ENCODE measurements around the gene CSTB.

Gene CSTB

DNA sequence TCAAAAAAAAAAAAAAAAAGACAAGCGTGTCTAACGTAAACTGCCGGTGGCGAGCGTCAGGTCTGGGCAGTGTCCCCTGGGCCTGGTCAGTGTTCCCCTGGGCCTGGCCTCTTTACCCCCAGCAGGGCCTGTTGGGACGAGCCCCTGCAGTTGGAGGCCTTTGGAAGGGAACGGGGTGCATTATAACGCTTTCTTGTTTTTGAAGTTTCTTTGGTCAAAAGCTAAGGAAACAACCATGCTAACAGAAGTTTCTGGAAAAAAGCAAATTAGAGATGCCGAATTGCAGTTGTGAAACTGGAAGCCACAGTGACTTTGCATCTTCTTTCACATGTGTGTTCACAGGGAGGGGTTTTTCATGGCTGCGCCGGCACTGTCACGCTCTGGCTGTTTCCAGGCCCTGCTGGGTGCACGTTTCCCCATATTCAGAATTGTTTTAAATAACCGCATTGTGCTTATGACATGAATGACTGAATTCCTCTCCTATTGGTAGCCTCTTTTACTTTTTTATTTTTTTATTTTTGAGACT lies 29.2 kb upstream of the CSTB start:
- TF ChIP-seq, protein P1, sequence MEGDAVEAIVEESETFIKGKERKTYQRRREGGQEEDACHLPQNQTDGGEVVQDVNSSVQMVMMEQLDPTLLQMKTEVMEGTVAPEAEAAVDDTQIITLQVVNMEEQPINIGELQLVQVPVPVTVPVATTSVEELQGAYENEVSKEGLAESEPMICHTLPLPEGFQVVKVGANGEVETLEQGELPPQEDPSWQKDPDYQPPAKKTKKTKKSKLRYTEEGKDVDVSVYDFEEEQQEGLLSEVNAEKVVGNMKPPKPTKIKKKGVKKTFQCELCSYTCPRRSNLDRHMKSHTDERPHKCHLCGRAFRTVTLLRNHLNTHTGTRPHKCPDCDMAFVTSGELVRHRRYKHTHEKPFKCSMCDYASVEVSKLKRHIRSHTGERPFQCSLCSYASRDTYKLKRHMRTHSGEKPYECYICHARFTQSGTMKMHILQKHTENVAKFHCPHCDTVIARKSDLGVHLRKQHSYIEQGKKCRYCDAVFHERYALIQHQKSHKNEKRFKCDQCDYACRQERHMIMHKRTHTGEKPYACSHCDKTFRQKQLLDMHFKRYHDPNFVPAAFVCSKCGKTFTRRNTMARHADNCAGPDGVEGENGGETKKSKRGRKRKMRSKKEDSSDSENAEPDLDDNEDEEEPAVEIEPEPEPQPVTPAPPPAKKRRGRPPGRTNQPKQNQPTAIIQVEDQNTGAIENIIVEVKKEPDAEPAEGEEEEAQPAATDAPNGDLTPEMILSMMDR (IDR thresholded peaks at IDR 0.05; ENCODE audit: insufficient read depth, low read depth, low read length, missing control alignments): no peak
- no peak overlapping the region for H3K4me3 ChIP-seq (ENCODE audit: low read length)
- DNase-seq (ENCODE audit: low read depth): no peak

DNA sequence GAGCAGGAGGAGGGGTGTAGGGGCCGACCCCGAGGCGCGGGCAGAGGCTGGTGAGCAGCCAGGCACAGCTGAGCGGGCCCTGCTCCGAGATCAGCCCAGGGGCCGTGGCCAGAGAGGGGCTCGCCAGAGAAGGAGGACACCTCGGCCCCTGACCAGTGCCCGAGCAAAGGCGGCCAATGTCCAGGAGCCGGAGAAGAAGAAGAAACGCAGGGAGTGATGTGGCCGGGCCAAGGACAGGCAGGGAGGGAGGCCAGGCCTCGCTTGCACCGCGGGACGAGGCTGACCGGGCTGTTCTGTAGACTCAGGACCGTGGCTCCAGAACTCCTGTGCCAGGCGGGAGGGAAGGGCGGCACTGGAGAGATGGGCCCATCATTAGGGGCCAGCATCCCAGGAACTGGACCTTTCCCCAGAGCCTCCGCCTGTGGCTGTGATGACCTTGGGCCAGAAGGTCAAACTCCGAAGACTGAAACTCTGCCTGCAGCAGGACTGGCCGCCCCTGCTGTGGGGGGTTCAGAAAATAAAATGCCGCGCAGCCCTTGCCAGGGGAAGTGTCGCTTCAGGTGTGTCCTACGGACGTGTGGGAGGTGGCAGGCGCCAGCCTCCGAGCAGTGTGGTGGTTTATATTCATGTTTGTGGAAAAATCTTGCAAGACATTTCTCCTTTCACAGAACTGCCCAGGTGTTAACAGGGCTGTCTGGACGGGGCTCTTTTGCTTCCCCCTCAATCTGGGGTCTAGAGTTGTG lies 27.6 kb upstream of the CSTB start:
- TF ChIP-seq, protein P1 (IDR thresholded peaks at IDR 0.05; ENCODE audit: insufficient read depth, low read depth, low read length, missing control alignments): no peak
- H3K4me3 ChIP-seq (ENCODE audit: low read length): no peak overlapping the region
- no peak for DNase-seq (ENCODE audit: low read depth)

DNA sequence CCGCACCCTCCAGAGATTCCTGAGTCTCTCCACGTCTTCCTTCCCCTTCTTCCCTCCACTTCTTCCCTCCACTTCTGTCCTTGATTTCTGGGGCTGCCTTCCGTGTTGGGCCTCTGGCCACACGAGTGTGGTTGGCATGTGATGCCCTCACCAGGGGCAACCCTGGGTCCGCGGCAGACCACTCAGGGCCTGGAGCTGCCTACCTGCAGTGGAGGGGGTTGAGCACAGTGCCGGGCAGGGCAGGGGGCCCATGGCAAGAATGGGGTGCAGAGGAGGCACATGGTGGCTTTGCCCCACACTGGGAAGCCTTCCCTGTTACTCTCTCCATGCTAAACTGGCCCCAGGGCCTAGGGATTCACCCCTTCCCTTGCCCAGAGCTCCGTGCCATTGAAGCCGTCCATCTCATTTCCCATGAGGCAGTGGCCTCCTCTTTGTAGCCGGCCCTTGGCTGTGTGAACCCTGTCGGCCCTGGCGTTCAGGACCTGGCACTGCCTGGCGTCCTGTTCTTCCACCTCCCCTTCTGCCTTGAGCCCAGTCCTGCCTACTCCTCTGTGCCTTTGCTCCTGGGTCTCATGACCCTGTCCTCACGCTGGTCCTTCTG lies 26.7 kb upstream of the CSTB start:
- H3K4me3 ChIP-seq (ENCODE audit: low read length): no peak overlapping the region
- TF ChIP-seq, protein P1 (IDR thresholded peaks at IDR 0.05; ENCODE audit: insufficient read depth, low read depth, low read length, missing control alignments): no peak
- no peak for DNase-seq (ENCODE audit: low read depth)

DNA sequence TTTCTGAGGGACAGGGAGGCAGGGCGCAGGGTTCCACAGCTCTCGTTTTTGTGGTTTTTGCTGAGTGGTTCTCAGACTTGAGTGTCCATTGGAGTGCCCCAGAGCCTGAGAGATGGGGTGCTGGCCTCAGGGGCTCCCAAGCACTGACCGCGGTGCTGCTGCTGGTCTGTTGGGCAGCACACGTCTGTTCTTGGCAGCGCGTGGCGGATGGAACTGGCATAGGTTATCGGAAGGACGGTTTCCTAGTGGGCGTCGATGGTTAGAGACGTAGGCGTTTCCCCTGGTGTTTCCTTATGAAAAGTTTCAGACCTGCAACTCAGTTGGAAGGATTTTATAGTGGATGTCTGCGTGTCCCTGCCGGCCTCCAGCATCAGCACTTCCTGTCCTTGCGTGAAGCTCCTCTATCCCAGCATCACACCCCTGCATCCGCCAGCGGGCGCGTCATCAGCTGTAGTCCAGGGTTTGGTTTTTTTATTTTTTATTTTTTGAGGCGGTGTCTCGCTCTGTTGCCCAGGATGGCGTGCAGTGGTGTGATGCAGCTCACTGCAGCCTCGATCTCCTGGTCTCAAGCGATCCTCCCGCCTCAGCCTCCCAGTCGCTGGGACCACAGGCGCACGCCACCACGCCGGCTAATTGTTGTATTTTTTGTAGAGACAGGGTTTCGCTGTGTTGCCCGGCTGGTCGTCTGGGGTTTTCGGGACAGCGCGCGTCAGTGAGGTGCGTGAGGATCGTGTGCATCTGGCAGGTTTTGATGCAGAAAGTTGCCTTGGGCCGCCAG lies 25.1 kb upstream of the CSTB start:
- H3K4me3 ChIP-seq (ENCODE audit: low read length): no peak overlapping the region

DNA sequence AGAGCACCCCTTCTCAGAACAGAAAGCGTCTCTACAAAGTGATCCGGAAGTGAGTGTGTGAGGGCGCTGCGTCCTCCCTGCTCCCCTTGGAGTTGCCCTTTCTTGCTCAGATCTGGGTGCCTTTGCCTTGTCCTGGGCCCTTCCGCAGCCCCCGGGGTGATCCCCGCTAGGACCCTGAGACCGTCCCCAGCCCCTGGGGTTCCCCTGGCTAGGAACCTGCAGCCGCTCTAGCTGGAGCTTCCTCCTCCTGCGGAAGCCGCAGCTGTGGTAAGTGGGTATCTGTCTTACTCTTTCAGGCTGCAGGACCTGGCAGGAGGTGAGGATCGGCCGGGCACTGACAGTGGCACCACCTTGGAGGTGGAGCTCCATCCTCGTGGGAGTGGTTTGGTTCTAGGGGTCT lies 24.5 kb upstream of the CSTB start:
- TF ChIP-seq, protein P1 (IDR thresholded peaks at IDR 0.05; ENCODE audit: insufficient read depth, low read depth, low read length, missing control alignments): no peak
- no peak overlapping the region for H3K4me3 ChIP-seq (ENCODE audit: low read length)

More for the DNA sequence above, 25.1 kb upstream of the CSTB start:
- no peak for DNase-seq (ENCODE audit: low read depth)
- TF ChIP-seq, protein P1 (IDR thresholded peaks at IDR 0.05; ENCODE audit: insufficient read depth, low read depth, low read length, missing control alignments): no peak

DNA sequence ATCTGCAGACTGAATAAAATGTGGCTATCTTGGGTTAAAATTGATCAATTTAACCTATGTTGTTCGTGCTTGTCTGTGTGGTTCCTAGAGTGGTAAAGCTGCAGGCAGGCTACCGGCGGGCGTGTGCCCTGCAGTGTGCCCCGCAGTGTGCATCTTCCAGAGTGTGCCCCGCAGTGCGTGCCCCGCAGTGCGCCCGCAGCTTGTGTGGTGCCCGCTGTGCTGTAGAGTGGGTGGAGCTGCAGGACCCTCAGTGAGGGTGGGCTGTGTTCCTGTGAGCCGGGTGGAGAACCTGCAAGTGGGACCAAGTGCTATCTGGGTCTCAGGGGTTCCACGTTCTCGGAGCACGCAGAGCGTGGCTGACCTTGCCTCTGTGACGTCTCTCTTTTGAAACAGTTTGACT lies 24.0 kb upstream of the CSTB start:
- DNase-seq (ENCODE audit: low read depth): no peak
- no peak overlapping the region for H3K4me3 ChIP-seq (ENCODE audit: low read length)
- TF ChIP-seq, protein P1 (IDR thresholded peaks at IDR 0.05; ENCODE audit: insufficient read depth, low read depth, low read length, missing control alignments): no peak

More for the DNA sequence above, 24.5 kb upstream of the CSTB start:
- no peak for DNase-seq (ENCODE audit: low read depth)
